ENCODE results near the gene OSBPL5. TPM values are rescaled to one million over a fixed set of nuclear protein-coding genes. Genes with fewer than 3 reads are reported as not detected.
"Not testable (repeated sequence)": the region's sequence is repeated elsewhere in the genome, so short reads cannot be mapped to it uniquely, and the experiment has no call there.

Gene OSBPL5
- total RNA-seq, 2 experiments from 2014 or later: 0.63 to 2.7 TPM

DNA sequence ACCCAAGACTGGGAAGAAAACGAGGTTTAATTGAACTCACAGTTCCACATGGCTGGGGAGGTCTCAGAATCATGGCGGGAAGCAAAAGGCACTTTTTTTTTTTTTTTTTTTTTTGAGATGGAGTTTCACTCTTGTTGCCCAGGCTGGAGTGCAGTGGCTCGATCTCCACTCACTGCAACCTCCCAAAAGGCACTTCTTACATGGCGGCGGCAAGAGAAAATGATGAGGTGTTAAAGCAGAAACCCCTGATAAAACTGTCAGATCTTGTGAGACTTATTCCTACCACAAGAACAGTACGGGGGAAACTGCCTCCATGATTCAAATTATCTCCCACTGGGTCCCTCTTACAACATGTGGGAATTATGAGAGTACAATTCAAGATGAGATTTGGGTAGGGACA, 100.4 kb downstream of the OSBPL5 start:
- BruUV-seq (replicated peaks); DNase-seq (ENCODE audit: low spot score); H3K79me2 ChIP-seq (ENCODE audit: insufficient read depth, low read depth, low read length); H3K36me3 ChIP-seq (ENCODE audit: insufficient read depth, low read length); H2AFZ ChIP-seq (ENCODE audit: low read length); H3K4me1 ChIP-seq (ENCODE audit: insufficient read depth, low read length, poor library complexity, severe bottlenecking); H3K9me3 ChIP-seq (ENCODE audit: low read length); POLR2A ChIA-PET; H3K4me2 ChIP-seq (ENCODE audit: low read length); H4K20me1 ChIP-seq (ENCODE audit: insufficient read depth, low read length); H3K27ac ChIP-seq (ENCODE audit: low read depth, low read length, poor library complexity, severe bottlenecking); CTCF ChIA-PET (ENCODE audit: unreplicated experiment); H3K4me3 ChIP-seq (ENCODE audit: low read depth, low read length, poor library complexity, severe bottlenecking); H3K9me2 ChIP-seq (ENCODE audit: insufficient read depth, low read length); intact Hi-C loops (cut with micrococcal nuclease; ENCODE audit: unreplicated experiment): not testable (repeated sequence)

DNA sequence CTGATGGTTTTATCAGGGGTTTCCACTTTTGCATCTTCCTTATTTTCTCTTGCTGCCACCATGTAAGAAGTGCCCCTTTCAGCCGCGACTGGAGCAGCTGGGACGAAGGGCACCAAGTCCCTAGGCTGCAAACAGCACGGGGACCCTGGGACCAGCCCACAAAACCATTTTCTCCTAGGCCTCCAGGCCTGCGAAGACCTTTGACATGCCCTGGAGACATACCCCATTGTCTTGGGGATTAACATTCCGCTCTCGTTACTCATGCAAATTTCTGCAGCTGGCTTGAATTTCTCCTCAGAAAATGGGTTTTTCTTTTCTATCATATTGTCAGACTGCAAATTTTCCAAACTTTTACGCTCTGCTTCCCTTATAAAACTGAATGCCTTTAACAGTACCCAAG, 101.2 kb downstream of the OSBPL5 start:
- POLR2A ChIA-PET: interaction anchor here (0.6 kb wide), 1 partner anchor 1281 kb away, joined by 3 read pairs; no protein-coding TSS in a partner anchor
- H3K27ac ChIP-seq (ENCODE audit: low read depth, low read length, poor library complexity, severe bottlenecking); H4K20me1 ChIP-seq (ENCODE audit: insufficient read depth, low read length); BruUV-seq (replicated peaks); H3K4me2 ChIP-seq (ENCODE audit: low read length); H2AFZ ChIP-seq (ENCODE audit: low read length); H3K4me1 ChIP-seq (ENCODE audit: insufficient read depth, low read length, poor library complexity, severe bottlenecking); H3K4me3 ChIP-seq (ENCODE audit: low read depth, low read length, poor library complexity, severe bottlenecking); intact Hi-C loops (cut with micrococcal nuclease; ENCODE audit: unreplicated experiment); DNase-seq (ENCODE audit: low spot score); H3K9me2 ChIP-seq (ENCODE audit: insufficient read depth, low read length); H3K36me3 ChIP-seq (ENCODE audit: insufficient read depth, low read length); H3K9me3 ChIP-seq (ENCODE audit: low read length); CTCF ChIA-PET (ENCODE audit: unreplicated experiment); H3K79me2 ChIP-seq (ENCODE audit: insufficient read depth, low read depth, low read length): not testable (repeated sequence)

DNA sequence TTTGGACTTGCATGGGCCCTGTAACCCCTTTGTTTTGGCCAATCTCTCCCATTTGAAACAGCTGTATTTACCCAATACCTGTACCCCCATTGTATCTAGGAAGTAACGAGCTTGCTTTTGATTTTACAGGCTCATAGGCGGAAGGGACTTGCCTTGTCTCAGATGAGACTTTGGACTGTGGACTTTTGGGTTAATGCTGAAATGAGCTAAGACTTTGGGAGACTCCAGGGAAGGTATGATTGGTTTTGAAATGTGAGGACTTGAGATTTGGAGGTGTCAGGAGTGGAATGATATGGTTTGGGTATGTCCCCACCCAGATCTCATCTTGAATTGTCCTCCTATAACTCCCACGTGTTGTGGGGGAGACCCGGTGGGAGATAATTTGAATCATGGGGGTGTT, 101.7 kb downstream of the OSBPL5 start:
- H3K9me3 ChIP-seq (ENCODE audit: low read length); H2AFZ ChIP-seq (ENCODE audit: low read length); H3K79me2 ChIP-seq (ENCODE audit: insufficient read depth, low read depth, low read length); H3K36me3 ChIP-seq (ENCODE audit: insufficient read depth, low read length); BruUV-seq (replicated peaks); H3K4me1 ChIP-seq (ENCODE audit: insufficient read depth, low read length, poor library complexity, severe bottlenecking); intact Hi-C loops (cut with micrococcal nuclease; ENCODE audit: unreplicated experiment); H3K9me2 ChIP-seq (ENCODE audit: insufficient read depth, low read length); H3K27ac ChIP-seq (ENCODE audit: low read depth, low read length, poor library complexity, severe bottlenecking); CTCF ChIA-PET (ENCODE audit: unreplicated experiment); H4K20me1 ChIP-seq (ENCODE audit: insufficient read depth, low read length); H3K4me2 ChIP-seq (ENCODE audit: low read length); H3K4me3 ChIP-seq (ENCODE audit: low read depth, low read length, poor library complexity, severe bottlenecking); DNase-seq (ENCODE audit: low spot score): not testable (repeated sequence)
- POLR2A ChIA-PET: interaction anchor here (0.5 to 0.6 kb wide), 2 partner anchors 202 to 1281 kb away, joined by 3 read pairs; no protein-coding TSS in a partner anchor

DNA sequence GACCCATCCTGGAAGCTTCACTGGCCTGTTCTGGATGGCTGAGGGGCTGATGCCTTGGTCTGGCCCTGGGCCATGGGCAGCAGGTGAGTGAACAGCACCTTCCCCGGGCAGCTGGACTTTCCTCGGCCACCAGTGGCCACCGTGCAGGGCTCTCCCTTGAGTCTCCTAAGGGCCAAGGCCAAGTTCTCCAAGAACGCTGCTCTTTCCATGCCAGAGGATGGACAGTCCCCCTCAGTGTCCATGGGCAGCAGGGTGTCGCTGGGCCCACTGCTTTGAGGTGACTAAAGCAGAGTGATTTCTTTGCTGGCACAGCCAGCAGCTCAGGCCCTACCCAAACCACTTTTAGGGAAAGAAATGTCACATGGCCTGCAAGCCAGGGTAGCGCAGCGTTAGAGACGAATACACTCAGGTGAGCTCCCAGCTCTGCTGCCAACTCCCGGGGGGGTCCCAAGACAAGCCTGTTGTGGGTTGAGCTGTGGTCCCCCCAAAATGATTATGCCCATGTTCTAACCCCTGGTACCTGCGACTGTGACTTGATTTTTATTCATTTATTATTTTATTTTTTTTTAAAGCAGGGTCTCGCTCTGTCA, 104.6 kb downstream of the OSBPL5 start:
- DNase-seq (ENCODE audit: low spot score): no peak
- Histone ChIP-seq H3K9me3 (ENCODE audit: low read length) (no peaks in the 10 kb centered on the region), H3K36me3 (ENCODE audit: insufficient read depth, low read length) (no peaks in the 10 kb centered on the region), H3K9me2 (ENCODE audit: insufficient read depth, low read length) (no peaks in the 10 kb centered on the region), H3K4me3 (ENCODE audit: low read depth, low read length, poor library complexity, severe bottlenecking) (no peak overlapping the region), H3K4me2 (ENCODE audit: low read length) (no peak overlapping the region), H2AFZ (ENCODE audit: low read length) (no peak overlapping the region), H3K79me2 (ENCODE audit: insufficient read depth, low read depth, low read length) (peaks cover 16% of the 10 kb centered on the region), H3K27ac (ENCODE audit: low read depth, low read length, poor library complexity, severe bottlenecking) (no peak overlapping the region), H3K4me1 (ENCODE audit: insufficient read depth, low read length, poor library complexity, severe bottlenecking) (peaks cover 12% of the 10 kb centered on the region), H4K20me1 (ENCODE audit: insufficient read depth, low read length) (0 out of 2 replicates have a peak, but pooled peaks cover 4% of the 10 kb centered on the region)
- TF ChIP-seq, protein P1, sequence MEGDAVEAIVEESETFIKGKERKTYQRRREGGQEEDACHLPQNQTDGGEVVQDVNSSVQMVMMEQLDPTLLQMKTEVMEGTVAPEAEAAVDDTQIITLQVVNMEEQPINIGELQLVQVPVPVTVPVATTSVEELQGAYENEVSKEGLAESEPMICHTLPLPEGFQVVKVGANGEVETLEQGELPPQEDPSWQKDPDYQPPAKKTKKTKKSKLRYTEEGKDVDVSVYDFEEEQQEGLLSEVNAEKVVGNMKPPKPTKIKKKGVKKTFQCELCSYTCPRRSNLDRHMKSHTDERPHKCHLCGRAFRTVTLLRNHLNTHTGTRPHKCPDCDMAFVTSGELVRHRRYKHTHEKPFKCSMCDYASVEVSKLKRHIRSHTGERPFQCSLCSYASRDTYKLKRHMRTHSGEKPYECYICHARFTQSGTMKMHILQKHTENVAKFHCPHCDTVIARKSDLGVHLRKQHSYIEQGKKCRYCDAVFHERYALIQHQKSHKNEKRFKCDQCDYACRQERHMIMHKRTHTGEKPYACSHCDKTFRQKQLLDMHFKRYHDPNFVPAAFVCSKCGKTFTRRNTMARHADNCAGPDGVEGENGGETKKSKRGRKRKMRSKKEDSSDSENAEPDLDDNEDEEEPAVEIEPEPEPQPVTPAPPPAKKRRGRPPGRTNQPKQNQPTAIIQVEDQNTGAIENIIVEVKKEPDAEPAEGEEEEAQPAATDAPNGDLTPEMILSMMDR (conservative IDR thresholded peaks at IDR 0.05; ENCODE audit: low read length): no peak
- no peak for TF ChIP-seq EZH2phosphoT487 (IDR thresholded peaks at IDR 0.05; ENCODE audit: borderline replicate concordance, low read depth, low read length)
- ChIA-PET POLR2A (interaction anchor here (0.6 kb wide), 1 partner anchor 72 kb away, joined by 3 read pairs; no protein-coding TSS in a partner anchor), CTCF (ENCODE audit: unreplicated experiment) (no interaction called here)
- BruUV-seq (replicated peaks): no TSS peak
- intact Hi-C loops (cut with micrococcal nuclease; ENCODE audit: unreplicated experiment): no loop called here

Data from OCI-LY7 (cell line).